Calu3 (cell line): Measurements from ENCODE around the gene NARS2. TPM values are rescaled to one million over a fixed set of nuclear protein-coding genes. Genes with fewer than 3 reads are reported as not detected.

Experiments
- BruUV-seq: library from RNA; stranded (reverse); fragments of 400-500 nt; replicated peaks from 2 replicates; lab custom pipeline; 2021; lab: Mats Ljungman, UMichigan
- CTCF ChIA-PET: fragments of 300-600 bp; sonication (Branson Sonifier 250); formaldehyde crosslinking; loops from one replicate; lab custom pipeline; 2022; ENCODE audit warnings: antibody characterized with exemption; lab: Charles Lee
- DNase-seq: peaks from one replicate; pipeline ENCODE4 v3.0.0; 2022
- H3K27ac Mint-ChIP-seq: one replicate; pipeline ENCODE4 v1.8.0; 2022; ENCODE audit warnings: mixed read lengths; ENCODE audit not compliant: unreplicated experiment
- H3K27me3 Mint-ChIP-seq: one replicate; pipeline ENCODE4 v1.8.0; 2022; ENCODE audit warnings: mixed read lengths; ENCODE audit not compliant: unreplicated experiment
- H3K36me3 Mint-ChIP-seq: one replicate; pipeline ENCODE4 v1.8.0; 2022; ENCODE audit warnings: mild to moderate bottlenecking, moderate library complexity, mixed read lengths; ENCODE audit not compliant: insufficient read depth, unreplicated experiment
- H3K4me1 Mint-ChIP-seq: one replicate; pipeline ENCODE4 v1.8.0; 2022; ENCODE audit warnings: mild to moderate bottlenecking, low read depth, mixed read lengths; ENCODE audit not compliant: unreplicated experiment
- H3K4me3 Mint-ChIP-seq: one replicate; pipeline ENCODE4 v1.8.0; 2022; ENCODE audit warnings: mild to moderate bottlenecking, low read depth, moderate library complexity, mixed read lengths; ENCODE audit not compliant: unreplicated experiment
- H3K9me3 Mint-ChIP-seq: one replicate; pipeline ENCODE4 v1.8.0; 2022; ENCODE audit warnings: low read depth, mixed read lengths; ENCODE audit not compliant: unreplicated experiment
- CTCF ChIP-seq: fragments of 200-600 bp; IDR thresholded peaks from one replicate; pipeline ENCODE4 v1.8.0; 2022; ENCODE audit warnings: antibody characterized with exemption; ENCODE audit not compliant: unreplicated experiment
- intact Hi-C: fragments of 100-400 bp; cut with micrococcal nuclease; formaldehyde crosslinking; loops from one replicate; pipeline ENCODE4 v1.10.0; 2022; ENCODE audit not compliant: unreplicated experiment
- total RNA-seq: library from RNA; stranded (reverse); gene quantifications from 2 replicates; pipeline ENCODE4 v1.2.3, GENCODE V29; 2022

Gene NARS2
- total RNA-seq, 1 experiment from 2014 or later = 17.8 TPM

- peaks cover 51% of the 10 kb centered on the region for H3K27me3 Mint-ChIP-seq
- intact Hi-C loops = no loop called here
- no peaks in the 10 kb centered on the region for H3K36me3 Mint-ChIP-seq
- no peak overlapping the region for H3K4me3 Mint-ChIP-seq
- BruUV-seq = no TSS peak
- no peak for DNase-seq
- TF ChIP-seq CTCF = no peak
- H3K27ac Mint-ChIP-seq = no peak overlapping the region
- no peaks in the 10 kb centered on the region for H3K9me3 Mint-ChIP-seq
- CTCF ChIA-PET = no interaction called here
- H3K4me1 Mint-ChIP-seq = no peaks in the 10 kb centered on the region
Observed at GRCh38 chr11:78595436-78596130, 20.9 kb upstream of the NARS2 start.

GRCh38 chr11:78594814-78595213 lies 20.1 kb upstream of the NARS2 start:
- Mint-ChIP-seq H3K4me1 (no peaks in the 10 kb centered on the region), H3K36me3 (no peaks in the 10 kb centered on the region), H3K27me3 (peaks cover 44% of the 10 kb centered on the region), H3K4me3 (no peak overlapping the region), H3K27ac (no peak overlapping the region), H3K9me3 (no peaks in the 10 kb centered on the region)
- intact Hi-C loops = no loop called here
- no peak for DNase-seq
- no TSS peak for BruUV-seq
- CTCF ChIA-PET = no interaction called here
- TF ChIP-seq CTCF = no peak

- Mint-ChIP-seq H3K27me3 (peaks cover 30% of the 10 kb centered on the region), H3K36me3 (no peaks in the 10 kb centered on the region), H3K9me3 (peaks cover 7% of the 10 kb centered on the region), H3K4me3 (no peak overlapping the region), H3K4me1 (no peaks in the 10 kb centered on the region), H3K27ac (no peak overlapping the region)
- intact Hi-C loops = no loop called here
- TF ChIP-seq CTCF = no peak
- CTCF ChIA-PET = no interaction called here
- DNase-seq = no peak
- BruUV-seq = no TSS peak
Observed at GRCh38 chr11:78588517-78588916, 13.9 kb upstream of the NARS2 start.

GRCh38 chr11:78587446-78587845 lies 12.8 kb upstream of the NARS2 start:
- Mint-ChIP-seq H3K9me3 (peaks cover 7% of the 10 kb centered on the region), H3K36me3 (no peaks in the 10 kb centered on the region), H3K4me1 (no peaks in the 10 kb centered on the region), H3K4me3 (no peak overlapping the region), H3K27ac (no peak overlapping the region), H3K27me3 (peaks cover 25% of the 10 kb centered on the region)
- DNase-seq = no peak
- CTCF ChIA-PET = no interaction called here
- BruUV-seq = no TSS peak
- intact Hi-C loops = no loop called here
- no peak for TF ChIP-seq CTCF
